LNCAP (cell line): Measurements from ENCODE around the gene MCFD2.

Experiments used
- CTCF ChIP-seq: fragments of 450-650 bp; IDR thresholded peaks from 2 replicates; pipeline ENCODE4 v1.5.1; 2017; ENCODE audit warnings: mild to moderate bottlenecking

The MCFD2 gene

GRCh38 chr2:46956981-46957531 lies 41.5 kb upstream of the MCFD2 start:
- TF ChIP-seq CTCF = no peak

GRCh38 chr2:46955764-46956163 lies 40.2 kb upstream of the MCFD2 start:
- TF ChIP-seq CTCF = no peak

- no peak for TF ChIP-seq CTCF
These were observed 39.5 kb upstream of the MCFD2 start for GRCh38 chr2:46954951-46955571.

GRCh38 chr2:46952171-46952570 lies 36.6 kb upstream of the MCFD2 start:
- no peak for TF ChIP-seq CTCF

GRCh38 chr2:46951290-46952064 lies 35.9 kb upstream of the MCFD2 start:
- no peak for TF ChIP-seq CTCF

GRCh38 chr2:46950314-46950713 lies 34.7 kb upstream of the MCFD2 start:
- no peak for TF ChIP-seq CTCF

GRCh38 chr2:46947841-46948240 lies 32.2 kb upstream of the MCFD2 start:
- TF ChIP-seq CTCF = no peak
